WI38 (cell line): ENCODE measurements around the gene PCBP3.

Source experiments
- H3K4me3 ChIP-seq: 2 replicates; pipeline ENCODE4 v1.5.1; 2011; ENCODE audit warnings: low read depth, mild to moderate bottlenecking, control low read depth, low read length
- TF ChIP-seq, protein P1 (sequence below): IDR thresholded peaks from 2 replicates; pipeline ENCODE4 v1.5.1; 2012; ENCODE audit warnings: low read depth, mild to moderate bottlenecking, control low read depth, low read length

The PCBP3 gene

DNA sequence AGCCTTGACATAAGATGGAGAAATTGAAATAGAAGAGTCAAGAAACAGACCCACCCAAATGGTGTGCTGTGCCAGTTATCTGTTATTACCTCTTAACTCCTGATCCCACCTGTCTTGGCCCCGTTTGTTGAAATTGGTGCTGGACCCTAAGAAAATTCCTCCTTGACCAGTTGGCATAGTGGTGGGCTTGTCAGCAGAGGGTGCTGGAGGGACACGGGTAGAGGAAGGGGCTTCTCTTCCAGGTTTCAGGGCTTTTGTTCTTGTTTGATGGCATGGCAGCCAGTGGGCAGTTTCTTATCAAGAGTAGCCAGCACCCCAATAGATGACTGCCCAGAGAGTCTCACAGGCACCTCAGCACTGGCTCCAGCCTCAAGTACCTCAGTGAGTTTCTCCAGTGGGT is 51.6 kb downstream of the PCBP3 start:
- no peak overlapping the region for H3K4me3 ChIP-seq
- TF ChIP-seq, protein P1, sequence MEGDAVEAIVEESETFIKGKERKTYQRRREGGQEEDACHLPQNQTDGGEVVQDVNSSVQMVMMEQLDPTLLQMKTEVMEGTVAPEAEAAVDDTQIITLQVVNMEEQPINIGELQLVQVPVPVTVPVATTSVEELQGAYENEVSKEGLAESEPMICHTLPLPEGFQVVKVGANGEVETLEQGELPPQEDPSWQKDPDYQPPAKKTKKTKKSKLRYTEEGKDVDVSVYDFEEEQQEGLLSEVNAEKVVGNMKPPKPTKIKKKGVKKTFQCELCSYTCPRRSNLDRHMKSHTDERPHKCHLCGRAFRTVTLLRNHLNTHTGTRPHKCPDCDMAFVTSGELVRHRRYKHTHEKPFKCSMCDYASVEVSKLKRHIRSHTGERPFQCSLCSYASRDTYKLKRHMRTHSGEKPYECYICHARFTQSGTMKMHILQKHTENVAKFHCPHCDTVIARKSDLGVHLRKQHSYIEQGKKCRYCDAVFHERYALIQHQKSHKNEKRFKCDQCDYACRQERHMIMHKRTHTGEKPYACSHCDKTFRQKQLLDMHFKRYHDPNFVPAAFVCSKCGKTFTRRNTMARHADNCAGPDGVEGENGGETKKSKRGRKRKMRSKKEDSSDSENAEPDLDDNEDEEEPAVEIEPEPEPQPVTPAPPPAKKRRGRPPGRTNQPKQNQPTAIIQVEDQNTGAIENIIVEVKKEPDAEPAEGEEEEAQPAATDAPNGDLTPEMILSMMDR: 0 out of 2 replicates have a peak, but pooled peaks have one; percentile 8

- no peak overlapping the region for H3K4me3 ChIP-seq
- TF ChIP-seq, protein P1: no peak
Observed at GRCh38 chr21:45698493-45699184, 55.1 kb downstream of the PCBP3 start.

DNA sequence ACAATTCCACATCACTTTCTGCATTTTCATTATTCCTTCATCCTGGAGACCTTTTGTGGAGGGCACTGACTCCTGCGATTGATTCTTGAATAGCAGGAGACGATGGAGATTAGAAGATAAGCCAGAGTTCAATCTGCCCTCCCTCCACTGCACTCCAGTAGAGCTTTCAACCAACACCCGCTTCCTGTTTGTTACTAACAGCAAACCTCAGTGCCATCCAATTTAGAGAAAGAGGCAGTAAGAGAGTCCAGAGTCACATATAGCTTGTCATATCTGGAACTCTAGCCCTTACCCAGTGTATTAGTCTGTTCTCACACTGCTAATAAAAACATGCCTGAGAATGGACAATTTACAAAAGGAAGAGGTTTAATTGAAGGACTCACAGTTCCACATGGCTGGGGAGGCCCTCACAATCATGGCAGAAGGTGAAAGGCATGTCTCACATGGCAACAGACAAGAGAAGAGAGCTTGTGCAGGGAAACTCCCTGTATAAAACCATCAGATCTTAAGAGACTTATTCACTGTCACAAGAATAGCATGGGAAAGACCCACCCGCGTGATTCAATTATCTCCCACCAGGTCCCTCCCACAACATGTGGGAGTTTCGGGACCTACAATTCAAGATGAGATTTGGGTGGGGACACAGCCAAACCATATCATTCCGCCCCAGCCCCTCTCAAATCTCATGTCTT is 55.9 kb downstream of the PCBP3 start:
- H3K4me3 ChIP-seq: no peak overlapping the region

GRCh38 chr21:45699966-45700365 is 56.4 kb downstream of the PCBP3 start:
- H3K4me3 ChIP-seq: no peak overlapping the region
- TF ChIP-seq, protein P1: no peak

More for the DNA sequence above, 55.9 kb downstream of the PCBP3 start:
- TF ChIP-seq, protein P1: no peak

DNA sequence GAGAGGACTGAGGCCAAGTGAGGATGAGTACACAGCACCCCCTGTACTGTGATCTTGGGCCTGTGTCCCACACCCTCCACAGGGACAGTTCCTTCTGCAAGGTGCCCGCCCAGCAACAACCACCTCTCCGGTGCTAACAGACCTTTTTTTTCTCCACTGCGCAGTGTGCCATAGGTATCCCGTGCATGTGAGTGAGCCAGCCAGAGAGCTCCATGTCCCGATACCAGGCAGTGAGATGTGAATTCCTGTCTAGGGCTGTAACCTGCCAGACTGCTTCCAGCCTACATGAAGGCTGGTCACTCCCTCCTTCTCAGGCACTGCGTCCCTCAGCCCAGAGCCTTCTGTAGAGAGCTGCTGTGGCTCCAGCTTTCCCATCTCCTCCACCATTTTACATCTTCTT is 56.9 kb downstream of the PCBP3 start:
- TF ChIP-seq, protein P1: no peak
- no peak overlapping the region for H3K4me3 ChIP-seq

DNA sequence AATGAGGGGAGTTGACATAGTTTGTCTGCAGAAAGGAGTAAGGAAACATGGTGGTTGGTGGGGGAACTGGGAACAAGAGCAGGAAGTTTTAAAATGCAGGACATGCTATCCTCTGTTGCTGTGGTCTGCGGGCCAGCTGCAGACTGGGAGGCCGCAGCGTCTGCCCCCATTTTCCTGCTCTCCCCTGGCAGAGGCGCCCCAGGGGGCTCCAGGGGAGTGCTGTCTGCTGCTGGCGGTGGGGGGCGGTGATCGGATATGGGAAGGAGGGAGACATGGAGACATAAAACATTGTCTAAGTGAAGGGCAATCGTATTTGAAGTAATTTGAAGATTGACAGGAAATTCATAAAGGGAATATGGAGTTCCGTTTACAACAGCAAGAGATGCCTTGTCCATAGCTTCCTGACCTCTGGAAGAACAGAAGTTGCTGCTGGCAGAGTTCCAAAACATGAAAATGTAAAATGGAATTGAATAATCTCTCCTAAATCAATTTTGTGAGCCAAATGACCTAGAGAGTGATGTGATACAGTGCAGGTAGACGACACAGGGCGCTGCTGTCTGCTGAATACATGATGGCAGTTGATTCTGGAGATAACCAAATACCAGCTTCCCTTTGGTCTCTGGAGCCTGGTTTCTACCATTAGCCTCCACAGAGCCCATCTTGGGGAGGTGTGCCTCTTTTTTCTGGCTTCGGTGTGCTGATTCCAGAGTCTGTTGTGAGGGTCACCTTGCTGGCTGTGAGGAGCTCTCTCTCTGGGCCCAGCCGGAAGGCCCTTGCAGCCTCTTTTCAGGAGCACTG is 61.0 kb downstream of the PCBP3 start:
- TF ChIP-seq, protein P1: no peak

More for the DNA sequence above, 61.0 kb downstream of the PCBP3 start:
- no peak overlapping the region for H3K4me3 ChIP-seq
